WTC11 (cell line): ENCODE data around the gene CELF4. TPM values are rescaled to one million over a fixed set of nuclear protein-coding genes. Genes with fewer than 3 reads are reported as not detected.

Experiments
- CREB1 ChIP-seq: sonication (generic); formaldehyde crosslinking; IDR thresholded peaks from 2 replicates; pipeline ENCODE4 v1.8.0; 2023; ENCODE audit warnings: mild to moderate bottlenecking, missing genetic modification reagents
- E2F4 ChIP-seq: sonication (generic); formaldehyde crosslinking; IDR thresholded peaks from 2 replicates; pipeline ENCODE4 v1.8.1; 2022; ENCODE audit warnings: low read depth, mild to moderate bottlenecking, moderate library complexity, missing genetic modification reagents, borderline replicate concordance
- ETV6 ChIP-seq: sonication (generic); formaldehyde crosslinking; IDR thresholded peaks from 2 replicates; pipeline ENCODE4 v1.8.1; 2022; ENCODE audit warnings: mild to moderate bottlenecking, missing genetic modification reagents
- FOXP4 ChIP-seq: sonication (generic); formaldehyde crosslinking; IDR thresholded peaks from 2 replicates; pipeline ENCODE4 v1.8.0; 2022; ENCODE audit warnings: mild to moderate bottlenecking, missing genetic modification reagents
- GRHL2 ChIP-seq: fragments of 250-450 bp; sonication (Bioruptor Pico); IDR thresholded peaks from 2 replicates; pipeline ENCODE4 v1.8.0; 2022; ENCODE audit warnings: mild to moderate bottlenecking, moderate library complexity; ENCODE audit not compliant: insufficient replicate concordance, severe bottlenecking
- KAT7 ChIP-seq: sonication (generic); formaldehyde crosslinking; IDR thresholded peaks from 2 replicates; pipeline ENCODE4 v1.8.1; 2023; ENCODE audit warnings: missing genetic modification reagents, mild to moderate bottlenecking, borderline replicate concordance
- MXD4 ChIP-seq: fragments of 250-450 bp; sonication (Bioruptor Pico); IDR thresholded peaks from 2 replicates; pipeline ENCODE4 v1.8.0; 2021; ENCODE audit warnings: mild to moderate bottlenecking, moderate library complexity, borderline replicate concordance
- NFE2L1 ChIP-seq: sonication (generic); formaldehyde crosslinking; IDR thresholded peaks from 2 replicates; pipeline ENCODE4 v1.8.1; 2023; ENCODE audit warnings: missing genetic modification reagents
- NFYB ChIP-seq: sonication (generic); formaldehyde crosslinking; conservative IDR thresholded peaks from 2 replicates; pipeline ENCODE4 v1.8.0; 2022; ENCODE audit warnings: low read depth, missing genetic modification reagents
- NR3C1 ChIP-seq: sonication (generic); formaldehyde crosslinking; conservative IDR thresholded peaks from 2 replicates; pipeline ENCODE4 v1.8.1; 2023; ENCODE audit warnings: low read depth, mild to moderate bottlenecking, missing genetic modification reagents
- OVOL2 ChIP-seq: fragments of 250-450 bp; sonication (Bioruptor Pico); IDR thresholded peaks from 2 replicates; pipeline ENCODE4 v1.9.0; 2021; ENCODE audit warnings: mild to moderate bottlenecking, borderline replicate concordance
- SP1 ChIP-seq: sonication (generic); formaldehyde crosslinking; conservative IDR thresholded peaks from 2 replicates; pipeline ENCODE4 v1.8.1; 2022; ENCODE audit warnings: missing genetic modification reagents
- TEAD1 ChIP-seq: sonication (generic); formaldehyde crosslinking; IDR thresholded peaks from 2 replicates; pipeline ENCODE4 v1.8.0; 2022; ENCODE audit warnings: mild to moderate bottlenecking, missing genetic modification reagents
- USF1 ChIP-seq: sonication (generic); formaldehyde crosslinking; IDR thresholded peaks from 2 replicates; pipeline ENCODE4 v1.8.0; 2022; ENCODE audit warnings: mild to moderate bottlenecking, missing genetic modification reagents
- ZBTB21 ChIP-seq: sonication (generic); formaldehyde crosslinking; IDR thresholded peaks from 2 replicates; pipeline ENCODE4 v1.8.1; 2023; ENCODE audit warnings: mild to moderate bottlenecking, missing genetic modification reagents, borderline replicate concordance
- ZNF232 ChIP-seq: sonication (generic); formaldehyde crosslinking; IDR thresholded peaks from 2 replicates; pipeline ENCODE4 v1.8.0; 2022; ENCODE audit warnings: mild to moderate bottlenecking, missing genetic modification reagents
- ZNF671 ChIP-seq: fragments of 250-450 bp; sonication (Bioruptor Pico); IDR thresholded peaks from 2 replicates; pipeline ENCODE4 v1.8.0; 2021; ENCODE audit warnings: mild to moderate bottlenecking
- total RNA-seq: library from RNA; stranded (reverse); gene quantifications from 3 replicates; pipeline ENCODE4 v1.2.3, GENCODE V29; 2021
- TF ChIP-seq, protein P1 (sequence below): sonication (generic); formaldehyde crosslinking; IDR thresholded peaks from 2 replicates; pipeline ENCODE4 v1.8.1; 2022; ENCODE audit warnings: mild to moderate bottlenecking, moderate library complexity, missing genetic modification reagents
- TF ChIP-seq, protein P2 (sequence below): sonication (generic); formaldehyde crosslinking; IDR thresholded peaks from 2 replicates; pipeline ENCODE4 v1.8.0; 2022; ENCODE audit warnings: mild to moderate bottlenecking, missing genetic modification reagents
- TF ChIP-seq, protein P3 (sequence below): fragments of 200-600 bp; IDR thresholded peaks from 2 replicates; pipeline ENCODE4 v1.8.0; 2022; ENCODE audit warnings: antibody characterized with exemption
- TF ChIP-seq, protein P4 (sequence below): sonication (generic); formaldehyde crosslinking; conservative IDR thresholded peaks from 2 replicates; pipeline ENCODE4 v1.8.1; 2023; ENCODE audit warnings: mild to moderate bottlenecking, low read depth, missing genetic modification reagents, moderate library complexity
- TF ChIP-seq, protein P5 (sequence below): sonication (generic); formaldehyde crosslinking; conservative IDR thresholded peaks from 2 replicates; pipeline ENCODE4 v1.8.1; 2022; ENCODE audit warnings: mild to moderate bottlenecking, missing genetic modification reagents
- TF ChIP-seq, protein P6 (sequence below): fragments of 250-450 bp; sonication (Bioruptor Pico); IDR thresholded peaks from 2 replicates; pipeline ENCODE4 v1.9.0; 2021; ENCODE audit warnings: mild to moderate bottlenecking
- TF ChIP-seq, protein P7 (sequence below): sonication (generic); formaldehyde crosslinking; IDR thresholded peaks from 2 replicates; pipeline ENCODE4 v1.8.0; 2023; ENCODE audit warnings: missing genetic modification reagents
- TF ChIP-seq, protein P8 (sequence below): fragments of 250-450 bp; sonication (Bioruptor Pico); IDR thresholded peaks from 2 replicates; pipeline ENCODE4 v2.1.2; 2022; ENCODE audit warnings: mild to moderate bottlenecking, moderate library complexity

CELF4 gene
- total RNA-seq, 1 experiment from 2014 or later: 2.9 TPM

DNA sequence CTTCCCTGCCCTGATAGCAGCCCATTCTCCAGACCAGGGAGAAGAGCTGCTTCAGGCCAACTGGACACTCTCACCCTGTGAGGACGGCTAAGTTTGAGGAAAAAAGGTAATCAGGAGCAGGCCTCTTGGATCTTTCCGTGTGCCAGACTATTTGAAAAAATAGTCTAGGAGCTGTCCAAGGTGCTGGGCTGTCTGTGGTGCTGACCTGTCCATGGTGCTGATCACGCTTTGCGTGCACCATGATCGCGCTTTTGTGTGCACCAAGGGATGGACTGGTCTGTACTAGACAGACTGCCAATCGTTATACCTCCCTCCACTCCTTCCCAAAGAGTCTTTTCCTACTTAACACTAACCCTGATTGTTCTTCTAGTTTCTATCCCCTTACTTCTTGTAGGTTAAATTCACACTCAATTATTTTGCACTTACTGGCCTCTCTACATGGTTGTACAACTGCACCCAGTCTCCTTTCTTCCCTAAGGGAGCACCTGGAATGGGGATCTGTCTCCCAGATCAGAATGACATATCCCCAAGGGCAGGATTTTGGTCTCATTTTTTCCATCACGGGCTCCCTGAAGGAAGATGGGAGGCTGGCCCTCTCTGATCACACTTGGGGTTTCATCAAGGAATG lies 295.4 kb downstream of the CELF4 start (continued):
- TF ChIP-seq OVOL2 (CRISPR knock-in tag) (no peak), TEAD1 (peak; percentile 100), ETV6 (peak; percentile 100), MXD4 (CRISPR knock-in tag) (no peak), USF1 (peak; percentile 94), NFYB (CRISPR knock-in tag) (peak; percentile 79), FOXP4 (CRISPR knock-in tag) (peak; percentile 100), CREB1 (CRISPR knock-in tag) (peak; percentile 99), SP1 (peak; percentile 94), ZNF232 (CRISPR knock-in tag) (peak; percentile 100), NFE2L1 (CRISPR knock-in tag) (peak; percentile 100), NR3C1 (CRISPR knock-in tag) (peak; percentile 99), ZNF671 (CRISPR knock-in tag) (peak; percentile 88; the same call in 1 of the 2 replicates), ZBTB21 (CRISPR knock-in tag) (peak; percentile 97), GRHL2 (CRISPR knock-in tag) (no peak), KAT7 (CRISPR knock-in tag) (peak; percentile 100), E2F4 (peak; percentile 99)
- TF ChIP-seq, protein P1, sequence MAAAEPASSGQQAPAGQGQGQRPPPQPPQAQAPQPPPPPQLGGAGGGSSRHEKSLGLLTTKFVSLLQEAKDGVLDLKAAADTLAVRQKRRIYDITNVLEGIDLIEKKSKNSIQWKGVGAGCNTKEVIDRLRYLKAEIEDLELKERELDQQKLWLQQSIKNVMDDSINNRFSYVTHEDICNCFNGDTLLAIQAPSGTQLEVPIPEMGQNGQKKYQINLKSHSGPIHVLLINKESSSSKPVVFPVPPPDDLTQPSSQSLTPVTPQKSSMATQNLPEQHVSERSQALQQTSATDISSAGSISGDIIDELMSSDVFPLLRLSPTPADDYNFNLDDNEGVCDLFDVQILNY (CRISPR knock-in tag): peak; percentile 97
- TF ChIP-seq, protein P2, sequence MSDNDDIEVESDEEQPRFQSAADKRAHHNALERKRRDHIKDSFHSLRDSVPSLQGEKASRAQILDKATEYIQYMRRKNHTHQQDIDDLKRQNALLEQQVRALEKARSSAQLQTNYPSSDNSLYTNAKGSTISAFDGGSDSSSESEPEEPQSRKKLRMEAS (CRISPR knock-in tag): peak; percentile 96
- TF ChIP-seq, protein P3, sequence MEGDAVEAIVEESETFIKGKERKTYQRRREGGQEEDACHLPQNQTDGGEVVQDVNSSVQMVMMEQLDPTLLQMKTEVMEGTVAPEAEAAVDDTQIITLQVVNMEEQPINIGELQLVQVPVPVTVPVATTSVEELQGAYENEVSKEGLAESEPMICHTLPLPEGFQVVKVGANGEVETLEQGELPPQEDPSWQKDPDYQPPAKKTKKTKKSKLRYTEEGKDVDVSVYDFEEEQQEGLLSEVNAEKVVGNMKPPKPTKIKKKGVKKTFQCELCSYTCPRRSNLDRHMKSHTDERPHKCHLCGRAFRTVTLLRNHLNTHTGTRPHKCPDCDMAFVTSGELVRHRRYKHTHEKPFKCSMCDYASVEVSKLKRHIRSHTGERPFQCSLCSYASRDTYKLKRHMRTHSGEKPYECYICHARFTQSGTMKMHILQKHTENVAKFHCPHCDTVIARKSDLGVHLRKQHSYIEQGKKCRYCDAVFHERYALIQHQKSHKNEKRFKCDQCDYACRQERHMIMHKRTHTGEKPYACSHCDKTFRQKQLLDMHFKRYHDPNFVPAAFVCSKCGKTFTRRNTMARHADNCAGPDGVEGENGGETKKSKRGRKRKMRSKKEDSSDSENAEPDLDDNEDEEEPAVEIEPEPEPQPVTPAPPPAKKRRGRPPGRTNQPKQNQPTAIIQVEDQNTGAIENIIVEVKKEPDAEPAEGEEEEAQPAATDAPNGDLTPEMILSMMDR: no peak
- TF ChIP-seq, protein P4, sequence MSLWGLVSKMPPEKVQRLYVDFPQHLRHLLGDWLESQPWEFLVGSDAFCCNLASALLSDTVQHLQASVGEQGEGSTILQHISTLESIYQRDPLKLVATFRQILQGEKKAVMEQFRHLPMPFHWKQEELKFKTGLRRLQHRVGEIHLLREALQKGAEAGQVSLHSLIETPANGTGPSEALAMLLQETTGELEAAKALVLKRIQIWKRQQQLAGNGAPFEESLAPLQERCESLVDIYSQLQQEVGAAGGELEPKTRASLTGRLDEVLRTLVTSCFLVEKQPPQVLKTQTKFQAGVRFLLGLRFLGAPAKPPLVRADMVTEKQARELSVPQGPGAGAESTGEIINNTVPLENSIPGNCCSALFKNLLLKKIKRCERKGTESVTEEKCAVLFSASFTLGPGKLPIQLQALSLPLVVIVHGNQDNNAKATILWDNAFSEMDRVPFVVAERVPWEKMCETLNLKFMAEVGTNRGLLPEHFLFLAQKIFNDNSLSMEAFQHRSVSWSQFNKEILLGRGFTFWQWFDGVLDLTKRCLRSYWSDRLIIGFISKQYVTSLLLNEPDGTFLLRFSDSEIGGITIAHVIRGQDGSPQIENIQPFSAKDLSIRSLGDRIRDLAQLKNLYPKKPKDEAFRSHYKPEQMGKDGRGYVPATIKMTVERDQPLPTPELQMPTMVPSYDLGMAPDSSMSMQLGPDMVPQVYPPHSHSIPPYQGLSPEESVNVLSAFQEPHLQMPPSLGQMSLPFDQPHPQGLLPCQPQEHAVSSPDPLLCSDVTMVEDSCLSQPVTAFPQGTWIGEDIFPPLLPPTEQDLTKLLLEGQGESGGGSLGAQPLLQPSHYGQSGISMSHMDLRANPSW (CRISPR knock-in tag): peak; percentile 98
- TF ChIP-seq, protein P5, sequence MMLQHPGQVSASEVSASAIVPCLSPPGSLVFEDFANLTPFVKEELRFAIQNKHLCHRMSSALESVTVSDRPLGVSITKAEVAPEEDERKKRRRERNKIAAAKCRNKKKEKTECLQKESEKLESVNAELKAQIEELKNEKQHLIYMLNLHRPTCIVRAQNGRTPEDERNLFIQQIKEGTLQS: peak; percentile 95
- TF ChIP-seq, protein P6, sequence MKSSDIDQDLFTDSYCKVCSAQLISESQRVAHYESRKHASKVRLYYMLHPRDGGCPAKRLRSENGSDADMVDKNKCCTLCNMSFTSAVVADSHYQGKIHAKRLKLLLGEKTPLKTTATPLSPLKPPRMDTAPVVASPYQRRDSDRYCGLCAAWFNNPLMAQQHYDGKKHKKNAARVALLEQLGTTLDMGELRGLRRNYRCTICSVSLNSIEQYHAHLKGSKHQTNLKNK (CRISPR knock-in tag): no peak
- TF ChIP-seq, protein P7, sequence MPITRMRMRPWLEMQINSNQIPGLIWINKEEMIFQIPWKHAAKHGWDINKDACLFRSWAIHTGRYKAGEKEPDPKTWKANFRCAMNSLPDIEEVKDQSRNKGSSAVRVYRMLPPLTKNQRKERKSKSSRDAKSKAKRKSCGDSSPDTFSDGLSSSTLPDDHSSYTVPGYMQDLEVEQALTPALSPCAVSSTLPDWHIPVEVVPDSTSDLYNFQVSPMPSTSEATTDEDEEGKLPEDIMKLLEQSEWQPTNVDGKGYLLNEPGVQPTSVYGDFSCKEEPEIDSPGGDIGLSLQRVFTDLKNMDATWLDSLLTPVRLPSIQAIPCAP: peak; percentile 100
- TF ChIP-seq, protein P8, sequence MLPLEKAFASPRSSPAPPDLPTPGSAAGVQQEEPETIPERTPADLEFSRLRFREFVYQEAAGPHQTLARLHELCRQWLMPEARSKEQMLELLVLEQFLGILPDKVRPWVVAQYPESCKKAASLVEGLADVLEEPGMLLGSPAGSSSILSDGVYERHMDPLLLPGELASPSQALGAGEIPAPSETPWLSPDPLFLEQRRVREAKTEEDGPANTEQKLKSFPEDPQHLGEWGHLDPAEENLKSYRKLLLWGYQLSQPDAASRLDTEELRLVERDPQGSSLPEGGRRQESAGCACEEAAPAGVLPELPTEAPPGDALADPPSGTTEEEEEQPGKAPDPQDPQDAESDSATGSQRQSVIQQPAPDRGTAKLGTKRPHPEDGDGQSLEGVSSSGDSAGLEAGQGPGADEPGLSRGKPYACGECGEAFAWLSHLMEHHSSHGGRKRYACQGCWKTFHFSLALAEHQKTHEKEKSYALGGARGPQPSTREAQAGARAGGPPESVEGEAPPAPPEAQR (CRISPR knock-in tag): peak; percentile 95
